DMS 273 (cell line): ENCODE data around the gene SMIM21.
A peak's percentile ranks its signal among the peaks of the same experiment; 100 is the strongest.

ENCODE experiments used
- DNase-seq: peaks from one replicate; lab custom pipeline; 2025; ENCODE audit not compliant: unreplicated experiment; lab: John Stamatoyannopoulos, UW

Gene SMIM21

DNA sequence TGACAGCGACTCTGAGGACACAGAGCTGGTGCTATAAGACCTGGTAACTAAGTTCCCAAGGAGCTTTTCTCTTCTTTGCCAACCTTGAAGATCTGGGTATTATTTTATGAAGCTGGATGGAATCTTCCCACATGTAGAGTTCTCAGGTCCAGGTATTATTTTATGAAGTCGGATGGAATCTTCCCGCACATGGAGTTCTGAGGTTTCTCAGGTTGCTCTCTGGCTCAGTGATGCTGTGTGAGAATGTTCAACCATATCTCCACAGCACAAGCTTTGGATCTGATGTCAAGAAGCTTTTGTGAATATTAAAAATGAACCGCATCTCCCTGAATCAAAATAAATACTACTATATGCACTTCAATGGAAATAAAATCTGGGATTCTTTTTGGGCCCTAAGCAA, at the start of gene SMIM21:
SMIM21 (minus strand) TSS at position 101 of the 400 bp plus-strand sequence. CDS start 140 bp downstream, outside the sequence.
- DNase-seq: no peak

DNA sequence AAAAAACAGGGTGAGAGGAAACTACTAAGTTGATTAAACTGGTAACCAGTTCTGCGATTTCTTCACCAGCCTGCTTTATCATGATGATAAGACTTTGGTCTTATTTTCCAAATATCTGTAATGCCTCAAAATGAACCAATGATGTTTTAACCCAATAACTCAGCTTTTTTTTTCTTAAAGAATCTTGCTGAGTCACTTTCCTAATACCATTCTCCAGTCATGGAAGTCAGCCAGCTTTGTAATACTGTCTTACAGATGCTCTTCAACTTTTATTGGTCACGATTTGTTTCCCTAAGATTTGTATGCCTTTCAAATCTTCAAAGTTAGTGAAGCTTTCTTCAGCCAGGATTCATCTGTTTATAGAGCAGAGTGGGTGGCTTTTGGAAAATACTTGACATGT, 47.7 kb upstream of the SMIM21 start:
- no peak for DNase-seq

DNA sequence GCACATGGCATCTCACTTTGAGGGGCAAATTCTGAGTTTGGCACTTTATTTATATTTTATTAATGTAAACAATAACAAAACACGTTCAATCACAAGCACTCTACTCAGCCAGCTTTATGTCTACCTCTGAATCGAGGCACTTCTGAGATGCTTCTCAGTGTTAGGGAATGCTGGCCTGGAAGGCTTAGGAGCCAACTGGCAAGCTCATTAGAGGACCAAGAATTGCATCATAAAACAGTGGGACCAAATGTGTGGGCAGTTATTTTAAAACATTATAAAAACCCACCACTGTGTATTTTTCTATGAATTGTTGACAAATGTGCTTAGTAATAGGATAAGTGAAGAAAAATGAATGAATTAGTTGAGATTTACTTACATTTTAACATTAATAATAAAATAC, 46.8 kb upstream of the SMIM21 start:
- DNase-seq: no peak

DNA sequence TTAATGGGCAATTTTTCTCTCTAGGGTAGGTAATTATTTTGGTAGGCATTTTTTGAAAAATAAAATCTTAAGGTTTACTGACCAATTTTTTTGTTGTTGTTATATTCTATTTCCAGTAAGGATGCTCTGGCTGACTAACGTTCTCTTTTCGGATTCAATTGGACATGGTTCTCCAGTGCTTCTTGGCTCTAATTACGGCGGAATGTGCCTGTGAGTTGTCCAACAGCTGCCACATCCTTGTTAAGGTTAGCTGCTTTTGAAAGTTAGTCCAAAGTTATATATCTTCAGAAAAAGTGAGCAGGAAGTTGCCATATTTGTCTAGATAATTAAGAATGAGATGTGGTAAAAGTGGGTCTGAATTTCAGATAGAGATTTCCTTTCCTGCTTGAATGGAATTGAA, 45.8 kb upstream of the SMIM21 start:
- DNase-seq: no peak

DNA sequence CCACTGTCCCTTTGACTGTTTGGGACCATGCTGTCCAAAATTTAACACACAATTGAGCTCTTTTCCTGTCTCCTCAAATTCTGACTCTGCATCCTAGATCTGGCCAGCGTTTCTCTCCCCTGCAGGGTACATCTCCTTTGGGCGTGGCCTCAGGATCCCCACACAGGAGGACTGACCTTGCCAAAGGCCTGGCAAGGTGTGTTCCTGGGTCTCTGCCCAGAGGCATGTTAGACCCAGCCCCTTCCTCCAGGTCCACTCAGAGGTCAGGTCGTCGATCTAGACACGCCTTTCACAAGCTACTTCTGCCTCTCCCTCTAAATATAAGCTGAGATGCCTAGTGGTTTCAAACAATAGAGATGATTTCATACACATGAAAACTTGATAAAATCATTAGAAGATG, 45.4 kb upstream of the SMIM21 start:
- DNase-seq: no peak

DNA sequence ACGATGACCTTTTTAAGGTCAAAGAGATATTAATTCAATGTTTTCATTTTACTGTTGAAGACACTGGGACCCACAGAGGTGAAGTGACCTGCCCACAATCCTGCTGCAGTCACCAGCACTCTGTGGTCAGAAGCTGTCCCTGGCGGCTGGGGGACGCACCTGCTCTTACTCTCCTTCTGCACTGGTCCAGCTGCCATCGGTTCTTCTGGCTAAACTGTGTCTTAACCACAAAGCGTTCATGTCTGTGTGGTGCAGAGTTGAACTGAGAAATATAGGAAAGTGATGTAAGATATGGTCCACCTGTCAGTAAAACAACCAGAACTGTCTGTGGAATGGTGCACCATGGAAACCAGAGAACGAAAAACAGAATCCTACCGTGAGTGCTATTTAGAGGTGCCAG, 44.9 kb upstream of the SMIM21 start:
- DNase-seq: no peak

DNA sequence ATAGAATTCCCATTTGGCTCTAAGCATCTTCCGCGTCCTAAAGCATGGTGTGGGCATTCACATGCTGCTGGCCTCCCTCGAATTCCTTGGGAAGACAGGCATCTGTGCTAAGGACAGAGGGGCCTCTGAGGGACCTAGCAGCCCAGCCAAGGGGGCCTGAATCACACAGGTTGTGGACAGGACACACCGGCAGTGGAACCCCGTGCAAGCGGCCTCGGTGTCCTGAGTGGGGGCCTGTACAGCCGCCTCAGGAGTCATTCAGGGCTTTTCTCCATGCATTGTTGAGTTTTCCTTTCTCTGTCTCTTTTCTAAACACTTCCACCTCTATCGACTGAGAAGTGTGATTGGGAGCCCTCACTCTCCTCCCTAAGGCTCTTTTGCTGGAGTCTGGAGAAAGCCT, 44.3 kb upstream of the SMIM21 start:
- no peak for DNase-seq

DNA sequence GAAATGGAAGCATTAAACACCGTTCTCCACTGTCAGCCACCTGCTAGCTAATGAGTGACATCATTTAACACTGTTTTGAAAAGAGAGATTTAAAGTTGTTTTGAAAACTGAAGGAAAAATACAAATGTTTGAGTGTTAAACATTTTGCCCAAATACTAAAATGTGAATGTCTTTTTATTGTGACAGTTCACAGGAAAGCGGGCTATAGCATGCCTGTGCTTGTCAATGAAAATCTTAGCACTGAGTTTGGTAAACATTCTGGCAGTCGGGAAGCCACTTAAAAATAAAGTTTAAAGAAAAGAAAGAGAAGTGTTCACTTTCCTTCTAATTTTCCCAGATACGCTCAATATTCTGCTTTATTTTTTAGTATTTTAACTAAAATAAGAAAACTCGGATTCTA, 40.3 kb upstream of the SMIM21 start:
- DNase-seq: no peak

DNA sequence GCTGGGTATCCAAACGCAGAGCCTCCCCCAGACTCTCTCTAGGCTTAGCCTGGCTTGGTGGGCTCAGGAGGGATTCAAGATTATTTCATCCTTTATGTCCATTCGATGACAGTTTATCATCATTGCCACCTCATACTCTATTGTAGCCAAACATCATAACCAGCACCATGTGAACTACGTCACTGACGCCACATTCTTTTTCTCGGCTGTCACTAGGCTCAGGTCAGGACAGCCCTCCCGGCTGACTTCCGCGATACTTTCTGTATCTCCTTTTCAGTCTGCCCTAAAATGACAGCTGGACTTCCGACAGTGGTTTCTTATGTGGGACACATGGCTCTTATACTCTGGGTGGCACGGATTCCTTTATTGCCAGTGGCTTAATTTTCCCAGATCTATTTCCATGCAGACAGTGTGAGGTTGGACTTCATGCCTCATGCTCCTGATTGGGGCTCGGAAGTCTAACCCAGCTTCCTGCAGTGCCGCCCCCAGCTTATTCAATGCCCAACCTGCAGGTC, 39.8 kb upstream of the SMIM21 start:
- no peak for DNase-seq

DNA sequence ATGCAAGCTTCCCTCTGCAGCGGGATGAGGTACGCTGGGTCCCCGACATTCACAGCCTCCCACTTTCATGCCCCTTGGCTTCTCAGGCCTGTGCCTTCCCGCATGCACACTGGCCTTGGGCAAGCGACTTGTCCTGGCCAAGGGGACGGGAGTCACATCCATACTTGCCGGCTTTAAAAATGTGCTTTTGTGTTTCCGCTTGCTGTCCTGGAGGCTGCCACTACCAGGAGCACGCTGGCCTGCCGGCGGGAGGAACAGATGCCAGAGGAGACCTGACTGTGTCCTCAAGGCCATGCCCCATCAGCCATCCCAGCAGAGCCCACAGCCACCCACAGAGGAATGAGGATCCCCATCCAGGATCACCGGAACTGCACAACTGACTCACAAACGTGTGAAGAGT, 36.9 kb upstream of the SMIM21 start:
- no peak for DNase-seq

DNA sequence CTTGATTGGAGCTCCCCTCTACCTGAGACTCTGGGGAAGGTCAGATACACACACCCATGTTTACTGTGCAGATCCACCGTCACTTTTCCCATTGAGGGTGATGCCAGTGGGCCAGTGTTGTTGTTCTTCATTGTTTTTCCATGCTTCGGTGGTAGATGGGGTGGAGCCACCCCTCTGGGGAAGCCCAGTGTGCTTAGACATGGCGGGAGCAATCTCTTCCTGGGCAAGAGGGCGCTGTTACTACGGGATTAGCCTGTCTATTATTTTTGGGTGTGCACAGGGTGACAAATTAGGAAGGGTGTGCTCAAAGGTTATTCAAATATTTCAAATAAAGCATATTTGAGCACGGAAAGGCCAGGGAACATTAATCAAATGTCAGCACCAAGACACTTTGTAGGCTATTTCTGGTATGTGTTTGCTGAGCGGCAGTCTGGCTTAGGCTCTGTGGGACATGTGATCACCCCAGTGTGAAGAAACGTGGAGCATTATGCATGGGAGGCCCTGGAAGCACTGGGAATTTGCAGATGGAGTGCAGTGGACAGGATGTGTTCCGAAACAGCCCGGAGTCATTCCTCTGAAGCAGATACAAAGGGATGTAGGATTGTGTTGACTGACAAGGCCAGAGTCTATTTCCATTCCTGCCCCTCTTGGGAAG, 34.8 kb upstream of the SMIM21 start:
- DNase-seq: no peak

DNA sequence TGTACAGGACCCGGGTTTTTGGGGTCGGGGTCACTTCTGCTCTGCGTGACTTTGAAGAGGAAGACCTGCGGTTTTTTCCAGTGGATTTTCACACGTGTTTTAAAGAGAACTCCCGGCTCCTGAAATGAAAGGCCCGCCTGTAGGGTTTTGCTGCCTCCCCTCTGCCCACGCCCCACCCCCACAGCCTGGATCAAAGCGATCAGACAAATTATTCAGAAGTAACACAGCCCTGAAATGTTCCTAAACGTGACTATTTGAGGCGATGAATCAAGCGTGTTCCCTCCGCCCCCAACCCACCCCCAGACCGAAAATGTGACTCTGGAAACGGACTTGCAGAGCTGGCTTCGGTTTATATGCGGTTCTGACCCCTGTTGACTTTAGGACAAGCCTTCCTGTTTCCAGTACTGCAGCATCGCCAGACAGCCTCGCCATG, 28.7 kb upstream of the SMIM21 start:
- DNase-seq: no peak

DNA sequence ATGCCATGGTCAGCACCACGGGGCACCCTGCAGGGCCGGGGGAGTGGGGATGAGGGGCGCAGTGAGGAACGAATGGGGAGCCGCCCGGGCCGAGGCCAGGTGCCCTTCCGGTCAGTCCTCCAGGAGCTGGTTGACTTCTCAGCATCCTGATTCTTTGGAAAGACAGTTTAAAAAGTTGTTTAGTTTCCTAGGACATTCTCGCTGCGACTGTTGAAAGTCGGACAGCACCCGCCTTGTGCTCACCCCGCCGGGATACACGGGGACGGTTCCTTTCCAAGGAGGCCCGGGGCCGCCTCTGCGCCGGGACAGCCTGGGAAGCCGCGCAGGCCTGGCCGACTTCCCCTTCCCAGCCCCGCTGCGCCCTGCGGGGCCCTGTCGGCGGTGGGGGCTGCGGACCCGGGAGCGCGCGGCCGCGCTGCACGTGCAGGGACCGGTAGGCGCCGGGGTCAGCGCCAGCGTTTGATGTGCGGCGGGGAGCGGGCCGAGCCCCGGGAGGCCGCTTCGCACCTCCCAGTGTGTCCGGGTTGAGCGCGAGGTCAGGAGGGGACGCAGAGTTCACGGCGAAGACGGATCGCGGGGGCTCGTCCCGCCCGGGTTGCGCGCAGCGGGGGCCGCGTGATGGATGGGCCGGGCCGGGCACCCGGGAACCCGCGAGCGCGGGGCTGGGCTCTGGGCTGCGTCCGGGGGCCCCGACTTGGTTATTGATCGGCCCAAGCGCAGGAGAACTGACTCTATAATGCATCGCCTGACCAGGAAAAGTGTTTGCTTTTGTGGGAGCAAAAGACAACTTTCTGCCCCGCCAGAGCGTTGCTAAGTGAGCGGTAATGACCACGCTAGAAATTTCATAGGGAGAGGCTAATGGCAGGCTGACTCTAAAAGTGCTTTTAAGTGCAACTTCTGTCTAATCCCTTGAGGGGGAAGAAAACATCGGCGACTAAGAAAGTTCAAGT, 28.0 kb upstream of the SMIM21 start:
- peak; percentile 46 for DNase-seq

DNA sequence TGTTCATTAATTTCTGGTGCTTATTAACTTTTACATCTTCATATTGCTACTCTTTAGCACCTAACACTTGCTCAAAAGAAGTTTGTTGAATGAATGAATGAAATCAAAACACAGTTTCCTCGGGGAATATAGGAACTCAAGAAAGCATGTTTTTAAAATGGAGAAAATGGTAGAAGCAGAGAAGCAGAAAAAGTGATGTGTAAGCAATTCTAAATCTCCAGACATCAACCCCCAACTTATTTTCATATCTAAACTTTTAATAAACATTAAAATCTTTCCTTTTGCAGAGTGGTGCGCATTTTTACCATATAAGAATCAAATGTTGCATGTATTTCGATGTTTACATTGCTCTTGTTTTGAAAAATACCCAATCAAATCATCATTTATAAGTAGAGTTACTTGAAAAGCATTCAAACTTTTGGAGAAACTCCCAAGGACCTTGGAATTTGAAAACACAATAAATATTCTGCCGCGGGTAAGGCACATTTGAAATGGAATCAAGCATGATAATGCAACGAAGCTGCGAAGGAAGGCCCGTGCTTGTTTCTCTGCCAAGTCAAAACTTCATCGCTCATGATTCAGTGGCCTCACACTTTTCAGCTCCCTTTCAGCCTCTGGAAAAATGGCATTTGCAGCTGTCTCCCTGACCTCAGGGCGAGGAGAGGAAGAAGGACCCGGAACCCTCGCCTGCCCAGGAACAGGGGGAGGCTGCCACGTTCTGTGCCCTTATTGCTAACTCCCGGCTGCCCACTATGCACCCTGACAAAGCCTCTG, 26.7 kb upstream of the SMIM21 start:
- no peak for DNase-seq

DNA sequence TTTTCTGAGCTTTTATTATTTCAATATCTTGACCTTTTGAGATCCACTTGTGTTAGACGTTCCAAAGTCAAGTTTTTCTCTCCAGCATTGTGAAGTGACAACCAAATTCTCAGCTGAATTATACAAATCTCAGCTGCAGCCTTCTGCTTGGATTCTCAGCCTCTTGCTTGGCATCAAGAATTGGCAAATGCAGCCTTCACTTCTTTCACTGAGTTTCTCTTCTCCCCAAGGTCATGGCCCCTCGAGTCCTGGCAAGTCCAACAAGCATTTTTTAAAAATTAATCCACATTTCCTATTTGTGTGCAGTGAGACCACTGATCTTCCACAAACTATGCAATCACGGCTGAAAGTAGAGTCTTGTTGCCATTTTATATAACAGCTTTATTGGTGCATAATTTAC, 23.4 kb upstream of the SMIM21 start:
- no peak for DNase-seq

DNA sequence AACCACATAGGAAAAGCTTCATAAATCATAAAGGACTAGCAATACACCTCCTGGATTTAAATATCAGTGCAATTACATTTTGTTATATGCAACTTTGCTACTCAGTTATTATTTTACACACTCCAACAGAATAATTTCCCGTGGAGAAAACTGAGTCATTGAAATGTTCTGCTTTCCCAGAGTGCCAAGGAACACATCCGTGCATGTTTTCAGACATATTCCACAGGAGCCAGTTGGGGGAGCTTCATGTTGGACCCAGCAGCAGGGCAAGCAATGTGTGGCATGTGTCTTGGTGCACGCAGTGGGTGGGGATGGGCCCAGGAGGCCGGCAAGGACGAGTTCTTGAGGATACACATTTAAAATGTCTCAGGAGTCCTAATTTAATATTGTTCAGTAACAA, 14.4 kb upstream of the SMIM21 start:
- no peak for DNase-seq

DNA sequence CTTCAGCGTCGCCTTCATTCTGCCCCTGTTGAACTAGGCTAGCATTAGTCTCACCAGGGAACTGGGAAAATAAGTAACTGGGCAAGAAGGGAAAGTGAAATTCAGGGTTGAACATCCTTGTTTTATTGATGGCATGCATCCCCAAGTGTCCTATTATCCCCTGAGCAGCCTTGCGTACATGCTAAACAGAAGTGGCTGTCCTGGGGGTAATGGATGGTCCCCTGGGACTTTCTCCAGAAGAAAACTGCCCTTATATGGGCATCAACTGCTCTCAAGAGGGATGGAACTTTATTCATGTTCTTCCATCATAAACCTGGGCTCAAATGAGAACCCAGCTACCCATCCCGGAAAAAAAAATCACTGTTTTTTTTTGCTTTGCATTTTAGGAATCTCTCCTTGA, 11.8 kb upstream of the SMIM21 start:
- DNase-seq: no peak

DNA sequence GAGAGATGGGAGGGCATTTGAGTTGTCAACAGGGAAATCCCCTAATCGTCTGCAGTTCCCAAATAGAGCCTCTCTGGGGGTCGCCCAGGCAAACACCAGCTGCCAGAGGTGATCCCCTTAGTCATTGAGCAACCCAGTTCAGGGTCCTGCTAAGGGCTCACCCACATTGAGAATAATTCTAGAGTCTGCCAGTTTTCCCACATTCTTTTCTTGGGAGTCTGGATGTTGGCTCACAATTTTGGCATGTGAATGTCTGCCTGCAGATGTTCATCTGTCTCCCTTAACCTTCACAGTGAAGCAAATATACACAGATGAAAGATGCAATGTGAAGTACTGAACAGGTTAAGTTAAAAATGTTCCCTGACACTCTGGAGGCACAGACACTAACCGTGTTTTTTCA, 11.4 kb upstream of the SMIM21 start:
- no peak for DNase-seq

DNA sequence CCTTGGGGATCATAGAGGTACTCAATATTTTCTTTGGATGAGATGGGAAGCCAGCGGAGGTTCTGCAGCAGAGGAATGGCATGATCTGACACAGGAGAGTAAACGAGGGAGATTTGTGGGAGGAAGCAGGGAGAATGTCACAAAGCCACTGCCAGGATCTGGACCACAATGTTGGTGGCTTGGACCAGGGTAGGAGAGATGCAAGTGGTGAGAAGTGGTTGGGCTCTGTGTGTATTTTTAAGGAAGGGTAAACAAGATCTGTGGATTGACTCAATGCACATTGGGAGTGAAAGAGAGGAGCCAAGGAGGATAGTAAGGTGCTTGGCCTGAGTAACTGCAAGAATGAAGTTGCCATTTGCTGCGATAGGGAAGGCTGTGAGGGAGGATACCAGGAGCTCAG, 10.5 kb upstream of the SMIM21 start:
- DNase-seq: no peak

DNA sequence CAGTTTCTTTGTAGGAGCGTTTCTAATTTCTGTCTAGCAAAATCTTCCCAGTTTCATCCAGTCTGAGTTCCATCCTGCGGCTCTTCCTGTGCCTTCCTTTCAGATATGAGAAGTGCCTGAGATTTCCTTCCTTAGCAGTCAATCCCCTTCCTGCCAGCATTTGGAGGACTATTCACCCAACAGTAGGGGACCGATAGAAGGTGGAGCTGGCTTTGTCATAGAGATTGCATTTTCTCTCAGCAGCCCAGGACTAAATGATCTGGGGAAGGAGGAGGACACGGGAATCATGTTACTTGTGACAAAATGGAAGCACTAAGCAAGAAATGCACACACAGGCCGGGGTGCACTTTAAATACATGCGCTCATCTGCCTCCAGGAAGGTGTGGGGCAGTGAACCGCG, 5.6 kb upstream of the SMIM21 start:
- no peak for DNase-seq

DNA sequence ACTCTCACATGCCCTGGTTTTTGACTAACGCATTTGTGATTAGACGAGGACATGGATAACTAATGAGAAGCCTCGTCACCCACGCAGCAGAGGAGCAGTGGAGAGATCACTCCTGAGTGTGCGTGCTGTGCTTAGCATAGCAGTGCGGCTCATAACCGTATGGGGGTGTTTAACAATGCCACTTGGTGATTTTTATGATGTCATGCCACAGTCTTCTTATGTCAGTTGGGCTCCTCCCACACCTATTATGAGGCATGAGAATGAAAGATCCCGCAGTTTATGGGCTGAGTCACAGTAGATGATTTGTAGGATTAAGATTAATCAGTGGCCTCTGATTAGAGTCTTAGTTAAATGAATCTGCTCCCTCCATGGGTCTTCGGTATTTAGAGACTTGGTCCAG, 2.5 kb upstream of the SMIM21 start:
- no peak for DNase-seq
